HUDEP-2 (cell line): ENCODE results near the gene MCFD2.
"Not testable (repeated sequence)": the region's sequence is repeated elsewhere in the genome, so short reads cannot be mapped to it uniquely, and the experiment has no call there.

Source experiments
- DNase-seq, 76 experiments: peaks; one replicate each; lab custom pipeline; 2025; ENCODE audit not compliant: unreplicated experiment in 76 of 76; lab: John Stamatoyannopoulos, UW

MCFD2 gene

GRCh38 chr2:46875962-46876689 lies 39.5 kb downstream of the MCFD2 start:
- DNase-seq, result not testable (repeated sequence)

DNA sequence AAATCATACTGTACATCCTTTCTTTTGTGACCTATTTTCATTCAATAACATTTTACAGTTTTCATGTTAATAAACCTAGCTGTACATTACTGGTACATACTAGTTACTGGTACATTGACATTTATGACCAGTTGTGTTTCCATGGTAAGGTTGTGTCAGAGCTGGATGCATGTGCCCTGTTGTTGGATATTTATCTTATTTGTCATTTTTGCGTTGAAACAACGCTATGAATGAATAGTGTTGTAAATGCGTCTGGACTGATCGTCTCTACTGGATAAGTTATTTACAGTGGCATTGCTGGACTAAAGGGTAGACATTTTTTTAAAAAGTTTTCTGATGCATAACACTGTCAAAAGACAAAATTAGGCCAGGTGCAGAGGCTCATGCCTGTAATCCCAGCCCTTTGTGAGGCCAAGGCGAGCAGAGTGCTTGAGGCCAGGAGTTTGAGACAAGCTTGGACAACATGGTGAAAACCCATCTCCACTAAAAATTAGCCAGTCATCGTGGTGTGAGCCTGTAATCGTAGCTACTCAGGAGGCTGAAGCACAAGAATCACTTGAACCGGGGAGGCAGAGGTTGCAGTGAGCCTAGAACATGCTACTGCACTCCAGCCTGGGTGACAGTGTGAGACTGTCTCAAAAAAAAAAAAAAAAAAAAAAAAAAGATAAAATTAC lies 40.2 kb downstream of the MCFD2 start:
- DNase-seq, result no peak

DNA sequence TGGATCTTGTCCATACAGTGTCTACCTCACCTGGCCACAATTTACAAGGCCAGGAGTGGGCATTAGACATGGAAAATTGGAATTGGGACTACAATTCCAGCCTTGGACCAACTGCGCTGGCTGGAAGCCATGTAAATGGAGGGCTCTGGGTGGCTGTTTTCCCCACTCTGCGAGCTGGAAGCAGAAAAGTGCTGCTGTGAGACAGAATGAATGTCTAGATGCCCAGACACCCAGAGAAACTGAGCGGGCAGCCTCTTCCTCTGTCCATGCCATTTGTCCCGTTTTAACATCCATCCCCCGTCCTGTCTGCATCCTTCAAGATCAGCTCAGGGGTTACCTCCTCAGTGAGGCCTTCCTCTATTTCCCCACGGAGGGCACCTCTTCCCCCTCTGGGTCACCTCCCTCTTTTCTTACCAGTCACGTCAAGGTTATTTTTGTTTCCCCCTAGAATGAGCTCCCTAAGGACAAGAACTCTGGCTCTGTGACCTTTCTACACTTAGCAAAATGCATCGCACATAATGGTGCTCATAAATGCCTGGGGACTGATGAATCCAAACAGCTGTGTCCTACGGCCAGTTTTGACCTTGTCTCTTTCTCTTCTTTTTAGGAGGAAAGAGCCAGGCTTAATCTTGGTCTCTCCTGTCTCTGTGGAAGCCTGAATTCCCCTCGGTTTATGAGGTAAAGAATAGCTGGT lies 41.2 kb downstream of the MCFD2 start:
- no peak for DNase-seq

- peak in 32 of 76 experiments; percentile 6 to 58 (median 27) for DNase-seq
Observed at GRCh38 chr2:46873604-46874068, 42.0 kb downstream of the MCFD2 start.

- no peak for DNase-seq
Observed at GRCh38 chr2:46872902-46873603, 42.6 kb downstream of the MCFD2 start.

- DNase-seq, result peak in 8 of 76 experiments; percentile 9 to 44 (median 22)
Observed at GRCh38 chr2:46871976-46872381, 43.6 kb downstream of the MCFD2 start.

DNA sequence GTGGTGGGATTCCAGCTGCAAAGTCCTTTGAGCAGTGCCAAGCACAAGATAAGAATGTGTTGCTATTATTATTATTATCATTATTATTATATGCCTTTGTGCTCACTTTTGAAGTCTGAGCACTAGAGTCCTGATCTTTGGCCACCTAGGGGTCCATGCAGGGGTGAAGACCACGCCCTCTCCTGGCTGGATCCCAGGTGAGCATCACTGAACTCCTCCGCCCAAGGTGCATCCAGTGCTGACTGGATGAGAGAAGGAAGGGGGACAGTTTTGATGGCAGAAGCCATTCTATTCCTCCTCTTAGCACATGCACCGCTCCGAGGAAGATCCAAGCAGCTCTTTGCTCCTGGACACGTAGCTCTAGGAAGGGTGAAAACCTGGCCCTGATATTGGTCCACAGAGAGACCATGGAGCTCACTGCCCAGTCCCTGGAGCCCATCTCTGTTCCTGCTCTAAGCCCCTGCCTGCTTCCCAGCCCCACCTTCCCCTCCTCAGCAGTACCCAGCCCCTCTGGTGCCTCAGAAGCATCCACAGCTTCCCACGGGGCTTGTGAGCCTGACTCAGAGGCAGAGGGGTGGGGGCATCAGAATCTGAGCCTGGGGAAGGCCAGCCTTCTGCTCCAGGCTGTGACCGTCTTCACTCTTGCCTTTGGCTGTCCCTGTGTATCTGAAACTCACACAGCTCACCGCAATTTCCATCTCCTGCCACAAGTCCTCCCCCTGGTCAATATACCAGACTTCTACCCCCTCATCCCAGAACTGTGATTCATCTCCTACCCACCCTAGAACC lies 45.4 kb downstream of the MCFD2 start:
- DNase-seq, result no peak

GRCh38 chr2:46869621-46870020 lies 46.0 kb downstream of the MCFD2 start:
- DNase-seq, result no peak

GRCh38 chr2:46866770-46867246 lies 48.8 kb downstream of the MCFD2 start:
- no peak for DNase-seq

DNA sequence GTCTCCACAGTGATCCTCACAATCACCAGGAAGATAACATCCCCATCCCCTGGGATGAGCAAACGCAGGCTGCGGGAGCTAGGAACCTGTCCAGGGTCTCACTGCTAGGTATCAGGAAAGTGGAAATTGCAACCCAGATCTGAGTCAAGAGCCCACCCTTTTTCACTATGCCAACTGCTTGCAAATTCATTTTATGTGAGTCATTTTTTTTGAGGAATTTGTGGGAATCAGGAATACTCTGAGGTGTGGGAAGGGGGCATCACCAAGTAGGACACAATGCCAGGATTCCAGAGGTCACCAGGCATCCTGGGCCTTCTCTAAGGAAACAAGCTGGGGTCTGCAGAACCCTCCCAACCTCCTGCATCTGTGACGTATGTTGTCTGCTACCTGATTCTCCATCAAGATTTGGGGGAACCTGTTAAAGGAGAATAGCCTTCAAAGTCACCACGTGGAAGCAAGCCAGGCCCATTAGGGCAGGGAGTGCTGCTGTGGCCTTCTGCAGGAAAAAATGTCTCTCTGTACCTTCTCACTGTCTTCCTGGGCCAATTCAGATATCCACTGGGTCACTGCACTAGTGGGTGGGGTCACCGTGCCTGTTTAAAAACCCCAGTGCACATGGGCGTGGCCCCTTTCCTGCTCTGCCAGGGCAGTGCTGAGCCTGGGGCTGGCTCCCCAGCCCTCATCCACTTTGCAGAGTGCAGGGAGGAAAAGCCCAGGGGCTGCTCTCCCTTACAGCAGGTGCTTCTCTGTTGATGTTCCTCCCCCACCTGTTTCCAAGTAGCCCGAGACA lies 50.2 kb downstream of the MCFD2 start:
- peak in 22 of 76 experiments; percentile 2 to 28 (median 20) for DNase-seq

GRCh38 chr2:46863882-46864281 lies 51.7 kb downstream of the MCFD2 start:
- DNase-seq, result no peak

- DNase-seq, result no peak
Observed at GRCh38 chr2:46862514-46862913, 53.1 kb downstream of the MCFD2 start.

DNA sequence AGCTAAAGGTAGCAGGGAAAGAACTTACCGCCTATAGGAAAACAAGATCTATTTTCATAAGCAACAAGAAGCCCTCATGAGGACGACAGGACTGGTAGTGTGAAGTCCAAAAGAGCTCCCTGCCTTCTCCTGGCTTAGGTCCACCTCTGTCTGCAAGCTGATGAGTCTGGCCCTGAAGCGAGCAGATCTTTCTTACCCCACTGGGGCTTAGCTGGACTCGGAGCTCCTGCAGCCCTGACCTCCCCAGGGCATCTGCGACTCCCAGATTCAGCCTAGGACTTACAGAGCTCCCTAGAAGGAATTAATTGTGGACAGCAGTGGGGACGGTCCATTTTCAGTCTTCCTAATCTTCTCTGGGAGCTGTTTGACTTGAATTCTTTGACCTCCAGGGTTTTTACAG lies 53.7 kb downstream of the MCFD2 start:
- no peak for DNase-seq

DNA sequence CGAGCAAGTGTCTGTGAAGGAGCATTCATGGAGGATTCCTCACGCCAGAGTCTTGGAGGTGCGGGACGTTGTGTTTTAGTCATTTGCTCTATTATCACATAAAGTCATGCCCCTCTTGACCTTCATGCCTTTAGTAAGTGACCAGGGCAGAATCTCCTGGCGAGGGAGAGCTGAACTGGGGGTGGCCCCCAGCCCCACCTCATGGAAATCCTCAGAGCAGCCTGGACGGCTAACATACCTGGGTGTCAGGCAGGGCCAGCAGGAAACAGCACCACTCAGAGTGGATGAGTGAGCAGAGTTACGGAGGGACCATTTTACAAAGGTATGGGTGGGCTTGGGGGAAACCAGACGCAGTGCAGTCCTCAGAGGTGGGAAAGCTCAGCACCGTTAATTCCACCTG lies 56.1 kb downstream of the MCFD2 start:
- no peak for DNase-seq

DNA sequence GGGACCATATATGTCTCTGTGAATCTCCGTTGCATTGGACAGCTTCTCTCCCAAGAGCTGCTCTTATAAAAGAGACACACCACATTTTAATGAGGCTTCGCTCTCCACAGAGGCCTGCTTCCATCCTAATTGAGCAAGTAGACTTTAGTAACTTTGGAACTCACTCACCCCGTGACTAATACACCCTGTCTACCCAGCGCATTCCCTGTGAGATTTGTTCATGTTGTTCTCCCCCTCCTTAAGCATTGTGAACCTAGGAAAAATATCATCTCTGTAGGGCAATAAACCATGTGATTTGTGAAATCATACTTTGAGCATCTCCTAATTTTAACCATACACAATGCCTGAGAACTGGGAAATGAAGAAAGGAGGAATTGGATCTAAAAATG lies 56.9 kb downstream of the MCFD2 start:
- DNase-seq, result no peak

DNA sequence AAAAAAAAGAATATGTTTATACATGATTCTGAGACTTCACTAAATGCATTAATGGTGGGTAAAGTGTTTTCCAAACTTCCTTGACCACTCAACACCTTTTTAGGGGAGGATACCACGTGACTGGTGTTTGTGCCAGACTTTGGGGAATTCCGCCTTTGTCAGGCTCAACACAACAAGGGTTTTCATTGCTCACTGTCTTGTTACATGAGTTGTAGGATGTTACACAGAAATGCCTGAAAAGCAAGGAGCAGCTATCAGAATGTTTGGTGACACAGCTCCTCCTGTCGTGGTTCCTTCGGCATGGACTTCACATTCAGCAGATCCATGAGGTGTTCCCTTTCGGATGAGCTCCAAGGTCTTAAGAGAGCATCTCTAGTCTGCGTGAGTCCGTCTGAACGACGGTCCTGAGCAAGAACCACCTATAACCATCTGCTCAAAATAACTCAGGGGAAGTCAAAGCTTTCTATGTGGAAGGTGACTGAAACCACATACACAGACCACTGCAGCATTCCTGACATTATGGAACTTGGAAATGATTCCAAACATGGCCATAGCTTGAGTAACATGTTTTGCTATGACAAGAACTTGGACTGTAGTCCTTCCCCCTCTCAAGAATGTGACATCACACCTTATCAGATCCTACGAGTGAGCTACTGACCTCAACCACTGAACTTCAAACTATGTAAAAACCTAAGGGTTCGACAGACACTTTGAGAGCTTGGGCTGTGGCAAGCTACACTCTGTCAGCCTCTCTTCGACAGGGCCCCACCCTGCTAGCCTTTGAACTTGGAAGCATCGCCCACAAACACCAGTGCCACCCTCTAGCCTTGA lies 57.5 kb downstream of the MCFD2 start:
- no peak for DNase-seq

DNA sequence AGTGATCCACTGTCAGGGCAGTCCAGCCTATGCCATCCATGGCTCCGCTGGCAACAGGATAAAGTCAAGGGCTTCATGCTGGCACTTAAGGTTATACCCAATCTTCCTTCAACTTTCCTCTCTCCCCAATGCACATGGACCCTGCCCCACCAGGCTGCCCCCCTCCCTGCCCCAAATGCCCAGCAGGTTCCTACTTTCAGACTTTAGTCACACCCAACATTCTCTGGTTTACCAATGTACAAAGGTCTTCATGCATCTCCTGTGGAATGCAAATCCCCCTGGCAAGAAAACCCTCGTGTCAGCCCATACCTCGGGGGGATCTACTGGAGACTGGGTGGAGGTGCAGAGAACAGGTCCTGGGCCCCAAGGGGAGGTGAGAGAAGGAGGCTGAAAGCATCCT lies 59.3 kb downstream of the MCFD2 start:
- no peak for DNase-seq

DNA sequence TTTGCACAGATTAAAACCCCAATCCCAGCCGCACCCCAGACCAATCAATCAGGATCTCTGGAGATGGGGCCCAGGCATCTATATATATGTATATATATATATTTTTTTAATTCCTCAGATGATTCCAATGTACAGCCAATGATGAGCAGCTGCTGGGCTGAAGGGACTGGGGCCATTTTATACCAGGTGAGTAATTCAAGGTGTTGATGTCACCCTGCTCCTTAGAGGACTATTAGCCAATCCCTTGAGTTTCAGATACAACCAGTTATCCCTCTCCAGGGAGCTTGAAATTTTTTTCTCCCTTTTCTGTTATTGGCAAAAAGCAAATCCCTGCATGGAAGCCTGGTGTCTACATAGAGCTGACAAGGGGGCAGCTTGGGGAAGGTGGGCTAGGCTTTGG lies 59.8 kb downstream of the MCFD2 start:
- no peak for DNase-seq
